Measurements from ENCODE around the gene ANOS1.
"Not testable (repeated sequence)": the region's sequence is repeated elsewhere in the genome, so short reads cannot be mapped to it uniquely, and the experiment has no call there.

The ANOS1 gene, protein sequence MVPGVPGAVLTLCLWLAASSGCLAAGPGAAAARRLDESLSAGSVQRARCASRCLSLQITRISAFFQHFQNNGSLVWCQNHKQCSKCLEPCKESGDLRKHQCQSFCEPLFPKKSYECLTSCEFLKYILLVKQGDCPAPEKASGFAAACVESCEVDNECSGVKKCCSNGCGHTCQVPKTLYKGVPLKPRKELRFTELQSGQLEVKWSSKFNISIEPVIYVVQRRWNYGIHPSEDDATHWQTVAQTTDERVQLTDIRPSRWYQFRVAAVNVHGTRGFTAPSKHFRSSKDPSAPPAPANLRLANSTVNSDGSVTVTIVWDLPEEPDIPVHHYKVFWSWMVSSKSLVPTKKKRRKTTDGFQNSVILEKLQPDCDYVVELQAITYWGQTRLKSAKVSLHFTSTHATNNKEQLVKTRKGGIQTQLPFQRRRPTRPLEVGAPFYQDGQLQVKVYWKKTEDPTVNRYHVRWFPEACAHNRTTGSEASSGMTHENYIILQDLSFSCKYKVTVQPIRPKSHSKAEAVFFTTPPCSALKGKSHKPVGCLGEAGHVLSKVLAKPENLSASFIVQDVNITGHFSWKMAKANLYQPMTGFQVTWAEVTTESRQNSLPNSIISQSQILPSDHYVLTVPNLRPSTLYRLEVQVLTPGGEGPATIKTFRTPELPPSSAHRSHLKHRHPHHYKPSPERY

DNA sequence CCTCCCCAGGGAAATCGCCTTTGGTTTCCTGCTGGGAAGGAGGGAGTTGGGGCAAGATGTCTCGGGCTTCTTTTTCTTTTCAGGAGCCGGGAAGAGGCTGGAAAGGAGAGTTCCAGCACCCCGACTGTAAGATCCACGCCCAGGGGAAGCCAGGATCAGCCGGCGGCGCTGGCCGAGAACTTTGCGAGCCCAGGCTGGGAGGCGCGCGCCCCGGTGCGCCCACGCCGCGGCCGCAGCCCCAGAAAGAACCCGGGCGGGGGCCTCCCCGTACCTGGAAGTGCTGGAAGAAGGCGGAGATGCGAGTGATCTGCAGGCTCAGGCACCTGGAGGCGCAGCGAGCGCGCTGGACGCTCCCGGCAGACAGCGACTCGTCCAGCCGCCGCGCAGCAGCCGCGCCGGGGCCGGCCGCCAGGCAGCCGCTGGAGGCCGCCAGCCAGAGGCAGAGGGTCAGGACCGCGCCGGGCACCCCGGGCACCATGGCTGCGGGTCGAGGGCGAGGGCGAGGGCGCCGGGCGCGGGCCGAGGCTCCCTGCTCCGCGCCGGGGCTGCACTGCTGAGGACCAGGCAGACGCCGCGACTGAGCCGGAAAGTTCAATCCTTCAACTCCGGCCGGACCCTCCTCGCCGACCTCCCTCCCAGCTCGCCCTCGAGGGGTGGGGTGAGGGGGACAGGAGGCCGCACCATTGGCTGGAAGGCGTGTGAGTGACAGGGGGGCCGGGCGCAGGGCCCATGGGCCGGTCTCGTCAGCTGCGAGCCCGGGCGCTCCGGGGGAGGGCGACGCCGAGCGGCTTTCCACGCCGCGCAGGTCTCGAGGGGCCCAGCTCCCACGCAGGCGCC, at the start of gene ANOS1:
Gene ANOS1 (minus strand): TSS at position 579 of the 837 bp plus-strand sequence. CDS start 101 bp downstream, at position 478.
- peak; percentile 19 for DNase-seq (ENCODE audit: low read depth)
- TF ChIP-seq, protein P1, sequence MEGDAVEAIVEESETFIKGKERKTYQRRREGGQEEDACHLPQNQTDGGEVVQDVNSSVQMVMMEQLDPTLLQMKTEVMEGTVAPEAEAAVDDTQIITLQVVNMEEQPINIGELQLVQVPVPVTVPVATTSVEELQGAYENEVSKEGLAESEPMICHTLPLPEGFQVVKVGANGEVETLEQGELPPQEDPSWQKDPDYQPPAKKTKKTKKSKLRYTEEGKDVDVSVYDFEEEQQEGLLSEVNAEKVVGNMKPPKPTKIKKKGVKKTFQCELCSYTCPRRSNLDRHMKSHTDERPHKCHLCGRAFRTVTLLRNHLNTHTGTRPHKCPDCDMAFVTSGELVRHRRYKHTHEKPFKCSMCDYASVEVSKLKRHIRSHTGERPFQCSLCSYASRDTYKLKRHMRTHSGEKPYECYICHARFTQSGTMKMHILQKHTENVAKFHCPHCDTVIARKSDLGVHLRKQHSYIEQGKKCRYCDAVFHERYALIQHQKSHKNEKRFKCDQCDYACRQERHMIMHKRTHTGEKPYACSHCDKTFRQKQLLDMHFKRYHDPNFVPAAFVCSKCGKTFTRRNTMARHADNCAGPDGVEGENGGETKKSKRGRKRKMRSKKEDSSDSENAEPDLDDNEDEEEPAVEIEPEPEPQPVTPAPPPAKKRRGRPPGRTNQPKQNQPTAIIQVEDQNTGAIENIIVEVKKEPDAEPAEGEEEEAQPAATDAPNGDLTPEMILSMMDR (IDR thresholded peaks at IDR 0.05; ENCODE audit: low read length, missing control alignments) = no peak
- H3K4me3 ChIP-seq (replicated peaks; ENCODE audit: low read depth, low read length) = peak within 1 kb of the TSS; percentile 33

DNA sequence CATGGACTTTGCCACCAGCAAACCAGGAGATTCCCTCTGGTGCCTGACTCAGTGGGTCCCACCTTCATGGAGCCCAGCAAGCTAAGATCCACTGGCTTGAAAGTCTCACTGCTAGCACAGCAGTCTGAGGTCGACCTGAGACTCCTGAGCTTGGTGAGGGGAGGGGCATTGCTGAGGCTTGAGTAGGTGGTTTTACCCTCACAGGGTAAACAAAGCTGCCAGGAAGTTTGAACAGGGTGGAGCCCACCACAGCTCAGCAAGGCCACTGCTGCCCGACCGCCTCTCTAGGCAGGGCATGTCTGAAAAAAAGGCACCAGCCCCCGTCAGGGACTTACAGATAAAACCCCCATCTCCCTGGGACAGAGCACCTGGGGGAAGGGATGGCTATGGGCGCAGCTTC, 41.2 kb upstream of the ANOS1 start:
- no peak overlapping the region for H3K4me3 ChIP-seq (replicated peaks; ENCODE audit: low read depth, low read length)
- no peak for DNase-seq (ENCODE audit: low read depth)
- TF ChIP-seq, protein P1 (IDR thresholded peaks at IDR 0.05; ENCODE audit: low read length, missing control alignments) = no peak

DNA sequence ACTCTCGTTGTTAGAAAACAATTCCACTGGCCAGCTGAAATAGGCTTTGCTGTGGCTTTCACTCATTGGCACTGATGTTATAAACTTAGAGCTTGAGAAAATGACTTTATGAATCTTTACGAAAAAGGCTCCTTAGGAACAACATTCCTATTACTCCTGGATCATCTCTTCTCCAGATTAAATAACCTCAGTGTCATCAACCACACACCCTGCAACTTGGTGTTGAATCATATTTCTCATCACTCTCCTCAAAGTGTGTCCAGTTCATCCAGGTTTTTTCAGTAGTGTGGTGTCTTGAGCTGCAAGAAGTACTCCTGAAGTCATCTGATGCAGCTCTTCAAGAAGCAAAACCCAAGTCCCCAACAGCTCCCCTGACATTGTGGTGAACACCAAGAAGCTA, 28.1 kb upstream of the ANOS1 start:
- TF ChIP-seq, protein P1 (IDR thresholded peaks at IDR 0.05; ENCODE audit: low read length, missing control alignments) = no peak
- no peak overlapping the region for H3K4me3 ChIP-seq (replicated peaks; ENCODE audit: low read depth, low read length)
- DNase-seq (ENCODE audit: low read depth) = no peak

DNA sequence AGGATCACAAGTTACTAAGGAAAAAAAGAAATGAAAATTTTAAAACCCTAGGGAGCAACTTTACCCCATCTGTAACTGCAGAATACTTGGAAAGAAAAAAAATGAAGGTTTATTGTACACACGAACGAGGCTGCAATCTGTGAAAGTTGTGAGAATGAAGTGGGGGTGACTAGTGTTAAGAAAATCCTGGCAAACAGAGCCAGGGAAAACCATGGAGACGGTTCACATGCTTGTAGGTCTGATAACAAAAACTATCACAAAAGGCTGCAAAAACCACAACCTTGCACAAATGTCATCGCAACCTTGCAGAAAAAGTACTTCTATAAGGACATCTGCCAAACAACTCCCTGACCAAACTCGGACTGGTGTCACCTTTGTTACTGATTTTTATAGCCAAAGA, 26.8 kb upstream of the ANOS1 start:
- not testable (repeated sequence) for H3K4me3 ChIP-seq (replicated peaks; ENCODE audit: low read depth, low read length)
- peak; percentile 4 for DNase-seq (ENCODE audit: low read depth)

DNA sequence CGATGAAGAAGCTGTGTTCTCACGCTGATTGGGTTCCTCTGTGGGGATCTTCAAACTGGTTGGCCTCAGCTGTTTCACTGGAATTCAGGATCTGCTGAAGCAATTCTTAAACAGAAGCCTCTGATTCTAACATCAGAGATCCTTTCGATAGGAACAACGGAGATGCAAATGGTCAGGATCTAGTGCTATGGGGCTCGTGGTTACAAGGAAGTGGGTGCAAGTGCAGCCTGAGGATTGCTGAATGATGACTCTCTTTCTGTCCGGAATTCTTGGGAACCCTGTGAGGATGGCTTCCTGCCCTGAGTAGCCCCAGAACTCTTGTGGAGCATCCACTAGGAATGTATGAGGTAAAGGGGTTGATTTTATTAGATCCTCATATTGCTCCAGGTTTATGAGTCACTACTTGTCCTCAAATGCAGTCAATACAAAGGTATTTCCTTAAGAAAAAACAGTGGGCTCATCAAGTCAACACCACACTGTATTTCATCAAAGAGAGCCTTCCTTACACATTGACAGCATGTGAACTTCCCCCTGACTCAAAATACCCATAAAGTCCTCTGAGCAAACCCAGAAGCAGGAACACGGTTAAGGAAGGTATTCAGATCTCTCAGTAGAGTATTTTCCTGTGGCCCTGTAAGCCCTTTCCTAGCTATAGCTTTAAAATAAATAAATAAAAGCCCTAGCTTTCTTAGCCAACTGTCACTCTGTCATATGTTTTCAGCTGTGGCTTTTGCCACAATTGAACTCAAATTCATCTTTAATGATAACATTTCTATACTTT, 25.9 kb upstream of the ANOS1 start:
- DNase-seq (ENCODE audit: low read depth) = peak; percentile 20
- not testable (repeated sequence) for H3K4me3 ChIP-seq (replicated peaks; ENCODE audit: low read depth, low read length)

DNA sequence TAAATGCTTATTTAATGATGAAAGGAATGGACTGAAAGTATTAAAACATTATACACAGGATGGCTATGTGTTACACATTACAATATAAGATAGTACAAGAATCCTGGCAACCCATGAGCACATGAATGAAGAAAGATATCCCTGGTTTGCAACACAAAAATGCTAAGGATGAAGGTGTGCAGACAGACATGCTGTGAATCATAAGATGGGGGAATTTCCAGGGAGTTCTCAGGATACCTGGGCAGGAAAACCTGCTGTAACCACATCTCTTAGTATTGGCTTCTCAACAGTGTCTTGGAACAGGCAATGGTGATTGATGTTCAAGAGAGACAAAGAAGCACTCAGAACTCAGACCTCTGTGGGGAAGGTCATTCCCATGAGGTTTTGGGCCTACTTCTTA, 23.9 kb upstream of the ANOS1 start:
- no peak for DNase-seq (ENCODE audit: low read depth)
- TF ChIP-seq, protein P1 (IDR thresholded peaks at IDR 0.05; ENCODE audit: low read length, missing control alignments) = no peak
- no peak overlapping the region for H3K4me3 ChIP-seq (replicated peaks; ENCODE audit: low read depth, low read length)

DNA sequence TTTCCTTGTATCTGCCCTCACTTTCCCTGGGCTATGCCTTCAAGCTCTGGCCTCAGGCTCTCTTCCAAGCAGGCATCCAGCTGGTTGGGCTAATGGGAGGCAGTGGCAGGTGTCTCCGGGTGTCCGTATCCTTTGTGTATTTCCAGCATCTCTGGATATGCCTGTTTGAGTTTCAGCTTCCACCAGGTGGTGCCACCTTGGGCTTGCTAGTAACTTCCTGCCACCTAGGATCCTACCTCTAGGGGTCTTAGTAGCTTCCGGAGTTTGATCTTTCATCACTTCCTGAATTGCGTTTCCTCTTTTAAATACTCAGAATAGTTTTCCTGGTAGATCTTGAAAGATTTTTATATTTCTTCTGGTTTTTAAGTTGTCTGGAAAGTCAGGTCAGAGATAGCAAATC, 23.2 kb upstream of the ANOS1 start:
- DNase-seq (ENCODE audit: low read depth) = no peak
- no peak overlapping the region for H3K4me3 ChIP-seq (replicated peaks; ENCODE audit: low read depth, low read length)
- TF ChIP-seq, protein P1 (IDR thresholded peaks at IDR 0.05; ENCODE audit: low read length, missing control alignments) = no peak

Data from fibroblast of pulmonary artery (primary cell).